ENCODE data around the gene RPL39.
"Not testable (repeated sequence)": the region's sequence is repeated elsewhere in the genome, so short reads cannot be mapped to it uniquely, and the experiment has no call there.

The RPL39 gene

DNA sequence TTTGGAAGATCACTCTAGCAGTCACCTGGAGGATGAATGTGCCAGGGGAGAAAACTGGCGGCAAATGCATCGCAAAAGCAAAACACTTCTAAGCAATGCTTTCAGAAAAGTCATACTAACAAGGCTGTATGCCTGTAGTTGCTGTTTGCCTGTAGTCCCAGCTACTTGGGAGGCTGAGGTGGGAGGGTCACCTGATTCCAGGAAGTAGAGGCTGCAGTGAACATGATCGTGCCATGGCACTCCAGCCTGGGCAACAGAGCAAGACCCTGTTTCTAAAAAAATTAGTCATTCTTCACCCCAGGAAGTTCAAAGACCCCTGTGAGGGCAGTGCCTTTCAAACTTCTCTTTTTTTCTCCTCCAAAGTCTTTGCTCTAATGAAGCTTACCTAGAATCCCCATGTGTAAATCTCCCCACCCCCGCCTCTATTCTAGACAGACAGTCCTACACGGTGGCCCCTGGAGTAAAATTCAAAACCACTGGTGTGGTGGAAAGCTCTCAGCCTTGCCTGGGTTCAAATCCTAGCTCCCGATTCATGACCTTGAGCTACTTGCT, 27.5 kb downstream of the RPL39 start:
- DNase-seq (ENCODE audit: low read depth in 1 of 2, low spot score in 1 of 2), result no peak

DNA sequence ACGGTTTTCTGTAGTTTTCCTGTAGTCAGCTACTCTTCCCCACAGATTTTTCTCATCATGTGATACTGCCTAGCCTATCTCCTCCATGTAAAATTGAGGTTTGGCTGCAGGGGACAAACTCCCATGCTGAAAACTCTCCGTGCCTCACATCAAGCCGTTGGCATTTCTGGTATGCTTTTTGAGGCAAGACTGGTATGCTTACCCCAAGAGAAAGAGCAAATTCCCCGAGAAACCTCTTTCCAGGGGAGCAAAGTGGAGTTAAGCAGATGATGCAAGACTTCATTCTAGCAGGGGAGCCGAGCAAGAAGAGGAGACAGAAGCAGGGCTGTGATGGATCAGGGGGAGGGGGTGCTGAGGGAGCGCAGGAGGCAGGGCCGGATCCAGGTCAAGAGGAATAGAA, 28.2 kb downstream of the RPL39 start:
- no peak for DNase-seq (ENCODE audit: low read depth in 1 of 2, low spot score in 1 of 2)

DNA sequence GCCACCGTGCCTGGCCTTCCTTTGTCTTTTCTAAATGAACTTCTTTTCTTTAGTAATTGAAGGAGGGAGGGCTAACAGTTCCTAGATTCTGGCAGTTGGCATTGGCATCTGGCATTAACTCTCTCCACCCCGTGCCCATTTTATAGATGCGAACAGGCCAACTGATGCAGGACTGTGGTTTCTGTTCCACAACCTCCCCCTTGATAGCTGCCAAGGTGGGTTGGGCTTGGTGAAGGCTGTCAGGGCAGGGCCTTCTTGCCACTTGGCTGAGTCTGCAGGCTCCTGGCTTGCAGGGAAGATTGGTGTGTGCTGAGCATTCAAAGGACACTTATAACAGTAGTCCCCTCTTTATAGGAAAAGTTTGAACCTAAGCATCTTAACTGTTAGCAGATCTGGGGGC, 28.7 kb downstream of the RPL39 start:
- DNase-seq (ENCODE audit: low read depth in 1 of 2, low spot score in 1 of 2), result no peak

DNA sequence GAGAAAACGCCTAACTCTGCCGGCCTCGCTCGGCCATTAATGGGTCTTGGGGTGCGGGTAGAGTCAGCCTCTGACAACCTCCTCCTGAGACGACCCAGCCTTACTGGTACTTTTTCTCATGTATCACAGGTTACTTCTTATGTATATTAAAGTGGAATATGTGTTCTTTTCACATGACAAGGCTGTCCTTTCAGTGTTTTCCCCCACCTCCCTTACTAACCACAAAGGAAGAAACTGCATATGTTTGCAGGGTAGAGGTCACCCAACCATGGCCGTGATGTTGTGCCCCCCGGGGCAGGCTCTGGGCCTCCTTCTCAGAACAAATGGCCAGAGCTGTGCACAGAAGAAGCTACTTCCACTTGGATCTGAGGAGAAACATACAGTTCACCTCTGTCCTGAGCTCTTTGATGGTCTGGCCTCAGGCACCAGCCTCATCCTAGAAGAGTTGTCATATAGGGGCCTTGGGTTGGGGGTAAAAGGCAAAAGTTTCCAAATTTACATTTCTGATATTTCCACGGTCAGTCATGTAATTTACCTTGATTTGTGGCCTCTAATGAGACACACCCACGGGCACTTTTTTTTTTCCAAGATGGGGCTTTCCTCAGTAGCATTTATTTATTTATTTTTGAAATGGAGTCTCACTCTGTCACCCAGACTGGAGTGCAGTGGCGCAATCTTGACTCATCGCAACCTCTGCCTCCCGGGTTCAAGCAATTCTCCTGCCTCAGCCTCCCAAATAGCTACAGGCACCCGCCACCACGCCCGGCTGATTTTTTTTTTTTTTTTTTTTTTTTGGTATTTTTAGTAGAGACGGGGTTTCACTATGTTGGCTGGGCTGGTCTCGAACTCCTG, 31.2 kb downstream of the RPL39 start:
- no peak for DNase-seq (ENCODE audit: low read depth in 1 of 2, low spot score in 1 of 2)

GRCh38 chrX:119759248-119759766, 32.1 kb downstream of the RPL39 start:
- DNase-seq (ENCODE audit: low read depth in 1 of 2, low spot score in 1 of 2), result no peak

- DNase-seq (ENCODE audit: low read depth in 1 of 2, low spot score in 1 of 2), result no peak
Observed at GRCh38 chrX:119758731-119759247, 32.6 kb downstream of the RPL39 start.

DNA sequence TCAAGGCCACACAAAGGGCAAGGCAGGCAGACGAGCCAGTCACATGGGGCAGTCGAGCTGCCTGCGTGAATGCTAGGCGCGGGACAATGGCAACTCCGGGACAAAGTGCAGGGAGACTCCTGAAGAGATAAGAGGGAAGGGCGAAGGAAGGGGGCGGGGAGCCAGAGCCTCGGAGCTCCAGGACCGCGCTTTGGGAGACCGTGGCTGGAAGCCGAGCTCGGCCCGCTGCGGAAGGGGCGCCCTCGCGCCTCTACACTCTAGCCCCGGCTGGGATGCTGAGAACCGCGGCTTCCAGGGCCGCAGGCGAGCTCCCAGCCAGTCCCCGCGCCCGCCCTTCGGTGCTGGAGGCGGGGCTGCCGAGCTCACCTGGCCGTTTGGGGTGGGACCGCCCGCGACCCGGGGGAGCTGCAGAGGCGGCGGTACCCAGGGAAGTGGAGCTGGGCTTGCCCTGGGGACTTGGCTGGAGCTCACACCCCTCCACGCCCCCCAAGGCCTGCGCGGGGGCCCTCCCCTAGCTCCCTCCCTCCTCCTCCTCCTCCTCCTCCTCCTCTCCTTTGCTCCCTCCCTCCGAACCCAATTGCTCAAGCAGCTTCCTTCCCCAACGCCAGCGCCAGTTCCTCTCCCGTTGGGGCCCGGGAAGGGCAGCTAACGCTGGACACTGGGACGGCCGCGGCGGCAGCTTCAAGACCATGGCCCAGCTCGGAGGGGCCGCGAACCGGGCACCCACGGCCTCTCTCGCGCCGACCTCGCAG, 33.3 kb downstream of the RPL39 start, which contains the start of gene SOWAHD:
SOWAHD (plus strand) TSS at position 610 of the 752 bp plus-strand sequence; CDS start at position 690, 80 bp downstream.
- DNase-seq (ENCODE audit: low read depth in 1 of 2, low spot score in 1 of 2), result no peak

GRCh38 chrX:119757646-119757978, 33.8 kb downstream of the RPL39 start:
- no peak for DNase-seq (ENCODE audit: low read depth in 1 of 2, low spot score in 1 of 2)

DNA sequence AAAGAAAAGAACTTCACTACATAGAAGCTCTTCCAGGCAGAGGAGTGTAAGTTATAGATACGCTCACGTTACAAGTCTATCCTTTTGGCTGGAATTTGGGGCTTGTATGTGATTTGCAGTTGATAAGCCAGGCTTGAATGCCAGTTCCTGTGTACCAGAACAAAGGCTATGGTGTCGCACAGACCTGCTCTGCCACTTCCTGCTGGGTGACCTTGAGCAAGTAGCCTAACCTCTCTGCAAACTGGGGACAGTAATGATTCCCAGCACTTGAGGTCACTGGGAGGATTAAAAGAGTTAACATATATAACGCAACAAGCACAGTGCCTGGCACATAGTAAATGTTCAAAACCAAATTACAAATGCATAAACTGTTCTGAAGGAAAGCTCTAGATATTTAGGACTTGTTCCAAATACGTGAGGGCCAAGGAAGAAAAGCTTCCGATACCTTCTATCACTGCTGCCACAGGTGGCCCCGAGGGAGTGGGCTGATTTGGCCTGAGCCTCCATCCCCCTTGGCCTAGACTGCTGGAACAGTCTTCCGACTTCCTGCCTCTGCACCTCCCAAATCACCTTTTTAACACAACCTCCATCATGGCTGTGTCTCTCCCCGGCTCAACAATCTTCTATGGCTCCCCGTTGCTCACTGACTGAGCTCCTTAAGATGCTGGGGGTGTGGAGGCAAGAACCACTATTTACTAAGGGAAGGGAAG, 34.3 kb downstream of the RPL39 start:
- no peak for DNase-seq (ENCODE audit: low read depth in 1 of 2, low spot score in 1 of 2)

DNA sequence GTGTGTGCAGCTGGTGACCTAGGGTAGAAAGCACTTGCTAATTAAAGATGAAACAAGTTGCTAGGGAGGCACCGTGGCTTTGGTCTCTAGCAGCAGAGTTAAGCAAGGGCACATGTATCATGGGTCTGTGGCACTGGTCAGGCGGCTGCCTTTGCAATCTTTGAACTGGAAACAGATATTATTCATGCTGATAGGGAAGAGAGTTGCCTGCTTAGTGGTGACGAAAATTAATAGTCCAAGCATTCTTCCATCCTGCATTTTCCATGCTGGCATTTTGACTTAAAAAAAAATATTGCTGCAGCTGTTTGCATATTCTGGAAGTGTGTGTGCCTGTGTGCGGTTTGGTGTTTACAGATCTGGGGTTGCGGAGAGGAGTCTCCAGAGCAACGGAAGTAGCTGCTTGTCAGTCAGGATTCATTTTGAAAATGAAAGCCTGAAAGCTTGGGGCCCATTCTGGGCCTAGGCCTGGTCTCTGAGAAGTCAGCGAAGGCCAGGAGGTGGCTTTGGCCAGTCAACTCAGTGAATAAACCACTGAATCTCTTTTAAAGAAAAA, 35.4 kb downstream of the RPL39 start:
- peak in 1 of 2 donors; percentile 25 for DNase-seq (ENCODE audit: low read depth in 1 of 2, low spot score in 1 of 2)

- no peak for DNase-seq (ENCODE audit: low read depth in 1 of 2, low spot score in 1 of 2)
Observed at GRCh38 chrX:119753639-119754257, 37.7 kb downstream of the RPL39 start.

DNA sequence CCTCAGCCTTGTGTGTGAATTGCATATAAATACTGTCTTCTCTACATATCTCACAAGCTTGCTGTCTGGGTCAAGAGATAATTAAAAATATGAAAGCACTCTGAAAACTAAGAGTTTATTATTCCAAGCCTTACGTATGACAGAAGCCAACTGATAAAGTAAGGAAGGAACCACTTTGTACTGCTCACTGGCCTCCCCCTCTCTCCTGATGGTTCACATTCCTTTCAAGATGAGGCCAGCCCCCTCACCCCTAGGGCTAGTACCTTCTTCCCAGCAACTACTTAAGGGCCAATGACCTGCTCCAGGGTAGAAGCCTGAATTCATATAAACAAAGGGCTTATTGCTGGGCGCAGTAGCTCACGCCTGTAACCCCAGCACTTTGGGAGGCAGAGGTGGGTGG, 38.4 kb downstream of the RPL39 start:
- no peak for DNase-seq (ENCODE audit: low read depth in 1 of 2, low spot score in 1 of 2)

- DNase-seq (ENCODE audit: low read depth in 1 of 2, low spot score in 1 of 2), result not testable (repeated sequence)
Observed at GRCh38 chrX:119750751-119751150, 40.7 kb downstream of the RPL39 start.

GRCh38 chrX:119750131-119750530, 41.3 kb downstream of the RPL39 start:
- not testable (repeated sequence) for DNase-seq (ENCODE audit: low read depth in 1 of 2, low spot score in 1 of 2)

GRCh38 chrX:119745283-119745848, 46.1 kb downstream of the RPL39 start:
- no peak for DNase-seq (ENCODE audit: low read depth in 1 of 2, low spot score in 1 of 2)

- no peak for DNase-seq (ENCODE audit: low read depth in 1 of 2, low spot score in 1 of 2)
Observed at GRCh38 chrX:119738742-119739141, 52.7 kb downstream of the RPL39 start.

All from activated T-helper 1 cell treated with anti-CD3 and anti-CD28 coated beads, Interleukin-2, amount 50 U/mL, for 16 hours (primary cell).